Right lobe of liver (tissue), 4 donors: Measurements from ENCODE around the gene RB1.

Source experiments
- POLR2A ChIP-seq: fragments of 450-650 bp; IDR thresholded peaks from one replicate; pipeline ENCODE4 v1.6.1; 2017; ENCODE audit warnings: antibody characterized with exemption, mild to moderate bottlenecking
- TF ChIP-seq, protein P1 (sequence below), 4 donors: fragments of 200-600 bp in 3 of 4; fragments of 450-650 bp in 1 of 4; IDR thresholded peaks; one replicate each; pipeline versions ENCODE4 v1.5.1 to v1.8.0; 2016 to 2022; ENCODE audit warnings: antibody characterized with exemption in 4 of 4, mild to moderate bottlenecking in 2 of 4
- donor health status: DM: no; HTN: no; CAD: no.
- donor health status: DM: no; HTN: no; CAD: no.
- donor health status: DM: no; HTN: yes; CAD: no.

DNA sequence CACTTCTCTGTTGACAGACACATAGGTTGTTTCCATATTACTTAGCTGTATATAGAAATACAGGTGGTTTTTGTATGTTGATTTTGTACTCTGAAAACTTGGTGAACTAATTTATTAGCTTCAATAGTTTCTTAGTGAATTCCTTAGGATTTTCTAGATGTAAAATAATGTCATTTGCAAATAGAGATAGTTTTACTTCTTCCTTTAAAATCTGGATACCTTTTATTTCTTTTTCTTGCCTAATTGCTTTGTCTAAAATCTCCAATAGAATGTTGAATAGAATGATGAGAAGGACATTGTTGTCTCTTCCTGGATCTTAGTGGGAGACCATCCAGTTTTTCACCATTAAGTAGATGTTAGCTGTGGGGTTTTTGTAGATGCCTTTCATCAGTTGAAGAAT lies 18.7 kb downstream of the RB1 start:
- TF ChIP-seq, protein P1, sequence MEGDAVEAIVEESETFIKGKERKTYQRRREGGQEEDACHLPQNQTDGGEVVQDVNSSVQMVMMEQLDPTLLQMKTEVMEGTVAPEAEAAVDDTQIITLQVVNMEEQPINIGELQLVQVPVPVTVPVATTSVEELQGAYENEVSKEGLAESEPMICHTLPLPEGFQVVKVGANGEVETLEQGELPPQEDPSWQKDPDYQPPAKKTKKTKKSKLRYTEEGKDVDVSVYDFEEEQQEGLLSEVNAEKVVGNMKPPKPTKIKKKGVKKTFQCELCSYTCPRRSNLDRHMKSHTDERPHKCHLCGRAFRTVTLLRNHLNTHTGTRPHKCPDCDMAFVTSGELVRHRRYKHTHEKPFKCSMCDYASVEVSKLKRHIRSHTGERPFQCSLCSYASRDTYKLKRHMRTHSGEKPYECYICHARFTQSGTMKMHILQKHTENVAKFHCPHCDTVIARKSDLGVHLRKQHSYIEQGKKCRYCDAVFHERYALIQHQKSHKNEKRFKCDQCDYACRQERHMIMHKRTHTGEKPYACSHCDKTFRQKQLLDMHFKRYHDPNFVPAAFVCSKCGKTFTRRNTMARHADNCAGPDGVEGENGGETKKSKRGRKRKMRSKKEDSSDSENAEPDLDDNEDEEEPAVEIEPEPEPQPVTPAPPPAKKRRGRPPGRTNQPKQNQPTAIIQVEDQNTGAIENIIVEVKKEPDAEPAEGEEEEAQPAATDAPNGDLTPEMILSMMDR (IDR thresholded peaks at IDR 0.05): no peak
- TF ChIP-seq POLR2A: no peak
